Adrenal gland (tissue), 12 donors: Measurements from ENCODE around the gene LPP. TPM values are rescaled to one million over a fixed set of nuclear protein-coding genes. Genes with fewer than 3 reads are reported as not detected.
A peak's percentile ranks its signal among the peaks of the same experiment; 100 is the strongest.

Source experiments
- DNase-seq, 7 donors: peaks; one replicate each; pipeline ENCODE4 v3.0.0-alpha.2; 2019 to 2020
- H3K27ac ChIP-seq, 5 donors: fragments of 200-600 bp; sonication (generic) in 4 of 5; 1 replicate in 3 of 5; 2 replicates in 2 of 5; pipeline versions ENCODE4 v1.5.1 to v1.8.0; 2016 to 2020; ENCODE audit warnings: mild to moderate bottlenecking in 1 of 5
- H3K27me3 ChIP-seq: fragments of 200-600 bp; 2 replicates; pipeline ENCODE4 v1.8.0; 2021
- H3K36me3 ChIP-seq, 2 donors: fragments of 200-600 bp; replicated peaks in 1 of 2; 1 replicate in 1 of 2; 2 replicates in 1 of 2; pipeline versions ENCODE4 v1.5.1 to v1.8.0; 2018 to 2022
- H3K4me1 ChIP-seq, 2 donors: fragments of 200-600 bp; replicated peaks in 1 of 2; 1 replicate in 1 of 2; 2 replicates in 1 of 2; pipeline versions ENCODE4 v1.5.1 to v1.8.0; 2018 to 2021
- H3K4me3 ChIP-seq, 4 donors: fragments of 200-600 bp; sonication (generic) in 3 of 4; one replicate each; pipeline ENCODE4 v1.5.1; 2016 to 2018
- H3K9me3 ChIP-seq, 3 donors: fragments of 200-600 bp; sonication (generic) in 1 of 3; replicated peaks in 1 of 3; 1 replicate in 2 of 3; 2 replicates in 1 of 3; pipeline versions ENCODE4 v1.5.1 to v1.8.0; 2016 to 2021
- CTCF ChIP-seq, 6 experiments: fragments of 450-650 bp in 4 of 6; fragments of 200-600 bp in 2 of 6; sonication (generic) in 1 of 6; IDR thresholded peaks; 1 replicate in 5 of 6; 2 replicates in 1 of 6; pipeline versions ENCODE4 v1.5.1 to v1.8.0; 2016 to 2021; ENCODE audit warnings: antibody characterized with exemption in 6 of 6, mild to moderate bottlenecking in 2 of 6, moderate library complexity in 1 of 6
- POLR2A ChIP-seq, 2 donors: fragments of 450-650 bp; IDR thresholded peaks; one replicate each; pipeline ENCODE4 v1.6.1; 2017; ENCODE audit warnings: antibody characterized with exemption in 2 of 2, mild to moderate bottlenecking in 2 of 2, moderate library complexity in 1 of 2
- WGBS, 4 donors: extraction: QIAGEN DNeasy Blood & Tissue Kit in 2 of 4; methylation state at CpG; one replicate each; pipeline versions ENCODE4 v1.1.5 to v1.1.7; 2013 to 2017; 5-methylcytosine and 5-hydroxymethylcytosine counted together
- intact Hi-C, 2 donors: fragments of 100-400 bp; cut with DNase I; formaldehyde crosslinking; loops; one replicate each; pipeline versions ENCODE4 v1.14.1 to v1.15.0; 2022 to 2023
- polyA plus RNA-seq, 3 donors: library from polyadenylated mRNA; stranded (reverse); fragments of 200-250 nt in 2 of 3; fragments of 350-450 nt in 1 of 3; fragmentation: Illumina TruSeq in 1 of 3; extraction: RNeasy Lipid Tissue Mini Kit (QIAGEN cat#74804) in 1 of 3; gene quantifications; one replicate each; pipeline ENCODE4 v1.2.3, GENCODE V29; 2013 to 2014
- total RNA-seq, 9 donors: library from RNA; depleted of rRNA in 4 of 9; stranded (reverse); fragments of >200 nt in 4 of 9; fragments of 120-200 nt in 1 of 9; fragmentation: NEBNext Ultra II Directional in 1 of 9; extraction: Animal tissue kit (Norgen Biotek cat#: 25700) in 1 of 9; gene quantifications; one replicate each; pipeline versions ENCODE4 v1.1.0 to v1.2.4, GENCODE V29; 2013 to 2023
- donor health status: healthy with polysubstance abuse.
- donor health status: Bipolar disorder and iron deficiency.
- donor health status: DM: yes; HTN: yes; CAD: no.
- donor health status: DM: no; HTN: no; CAD: no.
- donor health status: DM: no; HTN: no; CAD: no.
- donor health status: DM: yes; HTN: yes; CAD: no.

LPP gene
- total and polyA plus RNA-seq, 12 donors = 7.0 to 170 (median 101) TPM

- TF ChIP-seq CTCF (IDR thresholded peaks at IDR 0.05) (no peak), POLR2A (IDR thresholded peaks at IDR 0.05) (no peak)
- H3K4me3 ChIP-seq = no peak overlapping the region
- no peak overlapping the region for H3K27ac ChIP-seq
- no peaks in the 10 kb centered on the region for H3K9me3 ChIP-seq
- no peaks in the 10 kb centered on the region for H3K27me3 ChIP-seq
- H3K4me1 ChIP-seq = peaks cover 0 to 5% of the 10 kb centered on the region in 2 donors
- no peaks in the 10 kb centered on the region for H3K36me3 ChIP-seq
- 94 to 99% (median 98%) methylated on average over 5 of the region's 5 CpGs for WGBS, 4 donors
- intact Hi-C loops = no loop called here
- DNase-seq = no peak
These were observed 509.9 kb downstream of the LPP start for GRCh38 chr3:188663839-188664238.

- Histone ChIP-seq H3K27me3 (no peaks in the 10 kb centered on the region), H3K36me3 (no peaks in the 10 kb centered on the region), H3K4me1 (peaks cover 0 to 4% of the 10 kb centered on the region in 2 donors), H3K4me3 (no peak overlapping the region), H3K27ac (no peak overlapping the region), H3K9me3 (no peaks in the 10 kb centered on the region)
- no peak for DNase-seq
- WGBS, 4 donors = 87 to 96% (median 92%) methylated on average over 3 of the region's 3 CpGs
- TF ChIP-seq CTCF (IDR thresholded peaks at IDR 0.05) = peak in 1 of 6 experiments; percentile 9
- no peak for TF ChIP-seq POLR2A (IDR thresholded peaks at IDR 0.05)
- intact Hi-C loops = no loop called here
These were observed 510.8 kb downstream of the LPP start for GRCh38 chr3:188664795-188665194.

- DNase-seq = no peak
- intact Hi-C loops = no loop called here
- Histone ChIP-seq H3K9me3 (no peaks in the 10 kb centered on the region), H3K27ac (no peak overlapping the region), H3K4me3 (no peak overlapping the region), H3K36me3 (no peaks in the 10 kb centered on the region), H3K27me3 (no peaks in the 10 kb centered on the region), H3K4me1 (peaks cover 0 to 13% of the 10 kb centered on the region in 2 donors)
- 68 to 86% (median 75%) methylated on average over 2 of the region's 2 CpGs for WGBS, 4 donors
- no peak for TF ChIP-seq CTCF (IDR thresholded peaks at IDR 0.05)
- TF ChIP-seq POLR2A (IDR thresholded peaks at IDR 0.05) = no peak
These were observed 514.0 kb downstream of the LPP start for GRCh38 chr3:188667926-188668325.

GRCh38 chr3:188670446-188670845, 516.5 kb downstream of the LPP start:
- intact Hi-C loops = no loop called here
- no peaks in the 10 kb centered on the region for H3K27me3 ChIP-seq
- no peaks in the 10 kb centered on the region for H3K9me3 ChIP-seq
- peaks cover 0 to 21% of the 10 kb centered on the region in 2 donors for H3K4me1 ChIP-seq
- TF ChIP-seq POLR2A (IDR thresholded peaks at IDR 0.05) (no peak), CTCF (IDR thresholded peaks at IDR 0.05) (no peak)
- DNase-seq = no peak
- WGBS, 4 donors = 90 to 95% (median 92%) methylated on average over 5 of the region's 5 CpGs
- no peak overlapping the region for H3K27ac ChIP-seq
- no peak overlapping the region for H3K4me3 ChIP-seq
- no peaks in the 10 kb centered on the region for H3K36me3 ChIP-seq
